WTC11 (cell line): Measurements from ENCODE around the gene CAMTA1. TPM values are rescaled to one million over a fixed set of nuclear protein-coding genes. Genes with fewer than 3 reads are reported as not detected.
A peak's percentile ranks its signal among the peaks of the same experiment; 100 is the strongest.

ENCODE experiments used
- CBFB ChIP-seq: sonication (generic); formaldehyde crosslinking; IDR thresholded peaks from 2 replicates; pipeline ENCODE4 v1.8.1; 2022; ENCODE audit warnings: mild to moderate bottlenecking, low read depth, missing genetic modification reagents
- FOXJ3 ChIP-seq: sonication (generic); formaldehyde crosslinking; IDR thresholded peaks from 2 replicates; pipeline ENCODE4 v1.9.0; 2021; ENCODE audit warnings: missing genetic modification reagents, mild to moderate bottlenecking, borderline replicate concordance
- MXD4 ChIP-seq: fragments of 250-450 bp; sonication (Bioruptor Pico); IDR thresholded peaks from 2 replicates; pipeline ENCODE4 v1.8.0; 2021; ENCODE audit warnings: mild to moderate bottlenecking, moderate library complexity, borderline replicate concordance
- NR1H2 ChIP-seq: sonication (generic); formaldehyde crosslinking; IDR thresholded peaks from 2 replicates; pipeline ENCODE4 v1.9.0; 2021; ENCODE audit warnings: mild to moderate bottlenecking, moderate library complexity, missing genetic modification reagents
- SMAD3 ChIP-seq: sonication (generic); formaldehyde crosslinking; IDR thresholded peaks from 2 replicates; pipeline ENCODE4 v1.8.0; 2022; ENCODE audit warnings: missing genetic modification reagents, mild to moderate bottlenecking, borderline replicate concordance
- ZNF263 ChIP-seq: sonication (generic); formaldehyde crosslinking; IDR thresholded peaks from 2 replicates; pipeline ENCODE4 v1.8.1; 2022; ENCODE audit warnings: low read depth, mild to moderate bottlenecking, moderate library complexity, missing genetic modification reagents
- ZNF396 ChIP-seq: fragments of 250-450 bp; sonication (Bioruptor Pico); IDR thresholded peaks from 2 replicates; pipeline ENCODE4 v1.8.0; 2021; ENCODE audit warnings: mild to moderate bottlenecking, moderate library complexity, borderline replicate concordance
- ZNF671 ChIP-seq: fragments of 250-450 bp; sonication (Bioruptor Pico); IDR thresholded peaks from 2 replicates; pipeline ENCODE4 v1.8.0; 2021; ENCODE audit warnings: mild to moderate bottlenecking
- total RNA-seq: library from RNA; stranded (reverse); gene quantifications from 3 replicates; pipeline ENCODE4 v1.2.3, GENCODE V29; 2021
- TF ChIP-seq, protein P1 (sequence below): sonication (generic); formaldehyde crosslinking; IDR thresholded peaks from 2 replicates; pipeline ENCODE4 v1.8.1; 2023; ENCODE audit warnings: mild to moderate bottlenecking, missing genetic modification reagents, borderline replicate concordance
- TF ChIP-seq, protein P2 (sequence below): fragments of 250-450 bp; sonication (Bioruptor Pico); IDR thresholded peaks from 2 replicates; pipeline ENCODE4 v1.9.0; 2021; ENCODE audit warnings: mild to moderate bottlenecking, borderline replicate concordance
- TF ChIP-seq, protein P3 (sequence below): sonication (generic); formaldehyde crosslinking; IDR thresholded peaks from 2 replicates; pipeline ENCODE4 v1.8.1; 2022; ENCODE audit warnings: low read depth, mild to moderate bottlenecking, moderate library complexity, missing genetic modification reagents, borderline replicate concordance
- TF ChIP-seq, protein P4 (sequence below): sonication (generic); formaldehyde crosslinking; IDR thresholded peaks from 2 replicates; pipeline ENCODE4 v1.8.0; 2022; ENCODE audit warnings: mild to moderate bottlenecking, missing genetic modification reagents
- TF ChIP-seq, protein P5 (sequence below): sonication (generic); formaldehyde crosslinking; IDR thresholded peaks from 2 replicates; pipeline ENCODE4 v1.8.0; 2022; ENCODE audit warnings: mild to moderate bottlenecking, missing genetic modification reagents
- TF ChIP-seq, protein P6 (sequence below): sonication (generic); formaldehyde crosslinking; IDR thresholded peaks from 2 replicates; pipeline ENCODE4 v1.8.1; 2023; ENCODE audit warnings: mild to moderate bottlenecking, missing genetic modification reagents
- TF ChIP-seq, protein P7 (sequence below): sonication (generic); formaldehyde crosslinking; IDR thresholded peaks from 2 replicates; pipeline ENCODE4 v1.8.0; 2023; ENCODE audit warnings: mild to moderate bottlenecking, missing genetic modification reagents
- TF ChIP-seq, protein P8 (sequence below): sonication (generic); formaldehyde crosslinking; IDR thresholded peaks from 2 replicates; pipeline ENCODE4 v1.8.0; 2023; ENCODE audit warnings: missing genetic modification reagents

Gene CAMTA1
- total RNA-seq, 1 experiment from 2014 or later = 86.4 TPM

DNA sequence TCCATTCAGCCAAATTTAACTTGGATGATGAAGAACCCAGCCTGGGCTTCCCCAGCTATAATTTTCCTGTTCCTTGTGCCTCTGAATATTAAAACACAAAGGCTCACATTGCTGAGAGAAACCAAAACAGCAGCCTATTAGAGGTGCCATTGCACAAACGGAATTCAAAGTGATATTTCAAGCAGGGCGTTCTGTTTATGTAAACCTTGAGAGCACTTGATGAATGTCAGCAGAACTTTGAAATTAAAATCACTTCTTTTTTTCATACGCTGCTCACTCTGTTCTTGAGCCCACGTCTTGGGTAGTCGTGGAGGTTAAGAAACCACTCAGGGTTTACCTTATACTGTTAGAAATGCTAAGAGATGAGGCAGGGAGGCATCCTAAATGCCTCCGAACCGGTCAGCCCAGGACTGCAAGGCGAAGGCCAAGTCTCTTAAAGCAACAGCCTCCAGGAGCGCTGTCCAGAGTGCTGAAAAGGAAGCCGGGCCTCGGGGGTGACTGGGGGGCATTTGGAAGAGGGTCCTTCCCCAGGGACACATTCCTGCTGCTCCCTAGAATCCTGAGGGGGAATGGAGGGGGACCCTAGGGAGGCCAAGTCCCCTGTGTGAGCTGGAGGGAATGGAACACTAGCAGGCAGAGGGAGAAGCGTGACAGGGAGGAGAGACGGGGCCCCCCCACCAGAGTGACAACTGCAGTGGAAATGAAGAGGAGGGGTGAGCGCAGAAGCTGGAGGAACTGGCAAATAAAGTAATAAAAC, 831.0 kb downstream of the CAMTA1 start (continued):
- TF ChIP-seq ZNF396 = no peak
- TF ChIP-seq NR1H2 (CRISPR knock-in tag) = no peak
- no peak for TF ChIP-seq ZNF671 (CRISPR knock-in tag)
- peak; percentile 55; the same call in 1 of the 2 replicates for TF ChIP-seq SMAD3 (CRISPR knock-in tag)
- TF ChIP-seq, protein P1, sequence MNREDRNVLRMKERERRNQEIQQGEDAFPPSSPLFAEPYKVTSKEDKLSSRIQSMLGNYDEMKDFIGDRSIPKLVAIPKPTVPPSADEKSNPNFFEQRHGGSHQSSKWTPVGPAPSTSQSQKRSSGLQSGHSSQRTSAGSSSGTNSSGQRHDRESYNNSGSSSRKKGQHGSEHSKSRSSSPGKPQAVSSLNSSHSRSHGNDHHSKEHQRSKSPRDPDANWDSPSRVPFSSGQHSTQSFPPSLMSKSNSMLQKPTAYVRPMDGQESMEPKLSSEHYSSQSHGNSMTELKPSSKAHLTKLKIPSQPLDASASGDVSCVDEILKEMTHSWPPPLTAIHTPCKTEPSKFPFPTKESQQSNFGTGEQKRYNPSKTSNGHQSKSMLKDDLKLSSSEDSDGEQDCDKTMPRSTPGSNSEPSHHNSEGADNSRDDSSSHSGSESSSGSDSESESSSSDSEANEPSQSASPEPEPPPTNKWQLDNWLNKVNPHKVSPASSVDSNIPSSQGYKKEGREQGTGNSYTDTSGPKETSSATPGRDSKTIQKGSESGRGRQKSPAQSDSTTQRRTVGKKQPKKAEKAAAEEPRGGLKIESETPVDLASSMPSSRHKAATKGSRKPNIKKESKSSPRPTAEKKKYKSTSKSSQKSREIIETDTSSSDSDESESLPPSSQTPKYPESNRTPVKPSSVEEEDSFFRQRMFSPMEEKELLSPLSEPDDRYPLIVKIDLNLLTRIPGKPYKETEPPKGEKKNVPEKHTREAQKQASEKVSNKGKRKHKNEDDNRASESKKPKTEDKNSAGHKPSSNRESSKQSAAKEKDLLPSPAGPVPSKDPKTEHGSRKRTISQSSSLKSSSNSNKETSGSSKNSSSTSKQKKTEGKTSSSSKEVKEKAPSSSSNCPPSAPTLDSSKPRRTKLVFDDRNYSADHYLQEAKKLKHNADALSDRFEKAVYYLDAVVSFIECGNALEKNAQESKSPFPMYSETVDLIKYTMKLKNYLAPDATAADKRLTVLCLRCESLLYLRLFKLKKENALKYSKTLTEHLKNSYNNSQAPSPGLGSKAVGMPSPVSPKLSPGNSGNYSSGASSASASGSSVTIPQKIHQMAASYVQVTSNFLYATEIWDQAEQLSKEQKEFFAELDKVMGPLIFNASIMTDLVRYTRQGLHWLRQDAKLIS = no peak
- TF ChIP-seq, protein P2, sequence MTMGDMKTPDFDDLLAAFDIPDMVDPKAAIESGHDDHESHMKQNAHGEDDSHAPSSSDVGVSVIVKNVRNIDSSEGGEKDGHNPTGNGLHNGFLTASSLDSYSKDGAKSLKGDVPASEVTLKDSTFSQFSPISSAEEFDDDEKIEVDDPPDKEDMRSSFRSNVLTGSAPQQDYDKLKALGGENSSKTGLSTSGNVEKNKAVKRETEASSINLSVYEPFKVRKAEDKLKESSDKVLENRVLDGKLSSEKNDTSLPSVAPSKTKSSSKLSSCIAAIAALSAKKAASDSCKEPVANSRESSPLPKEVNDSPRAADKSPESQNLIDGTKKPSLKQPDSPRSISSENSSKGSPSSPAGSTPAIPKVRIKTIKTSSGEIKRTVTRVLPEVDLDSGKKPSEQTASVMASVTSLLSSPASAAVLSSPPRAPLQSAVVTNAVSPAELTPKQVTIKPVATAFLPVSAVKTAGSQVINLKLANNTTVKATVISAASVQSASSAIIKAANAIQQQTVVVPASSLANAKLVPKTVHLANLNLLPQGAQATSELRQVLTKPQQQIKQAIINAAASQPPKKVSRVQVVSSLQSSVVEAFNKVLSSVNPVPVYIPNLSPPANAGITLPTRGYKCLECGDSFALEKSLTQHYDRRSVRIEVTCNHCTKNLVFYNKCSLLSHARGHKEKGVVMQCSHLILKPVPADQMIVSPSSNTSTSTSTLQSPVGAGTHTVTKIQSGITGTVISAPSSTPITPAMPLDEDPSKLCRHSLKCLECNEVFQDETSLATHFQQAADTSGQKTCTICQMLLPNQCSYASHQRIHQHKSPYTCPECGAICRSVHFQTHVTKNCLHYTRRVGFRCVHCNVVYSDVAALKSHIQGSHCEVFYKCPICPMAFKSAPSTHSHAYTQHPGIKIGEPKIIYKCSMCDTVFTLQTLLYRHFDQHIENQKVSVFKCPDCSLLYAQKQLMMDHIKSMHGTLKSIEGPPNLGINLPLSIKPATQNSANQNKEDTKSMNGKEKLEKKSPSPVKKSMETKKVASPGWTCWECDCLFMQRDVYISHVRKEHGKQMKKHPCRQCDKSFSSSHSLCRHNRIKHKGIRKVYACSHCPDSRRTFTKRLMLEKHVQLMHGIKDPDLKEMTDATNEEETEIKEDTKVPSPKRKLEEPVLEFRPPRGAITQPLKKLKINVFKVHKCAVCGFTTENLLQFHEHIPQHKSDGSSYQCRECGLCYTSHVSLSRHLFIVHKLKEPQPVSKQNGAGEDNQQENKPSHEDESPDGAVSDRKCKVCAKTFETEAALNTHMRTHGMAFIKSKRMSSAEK (CRISPR knock-in tag) = no peak
- TF ChIP-seq ZNF263 = no peak
- TF ChIP-seq, protein P3, sequence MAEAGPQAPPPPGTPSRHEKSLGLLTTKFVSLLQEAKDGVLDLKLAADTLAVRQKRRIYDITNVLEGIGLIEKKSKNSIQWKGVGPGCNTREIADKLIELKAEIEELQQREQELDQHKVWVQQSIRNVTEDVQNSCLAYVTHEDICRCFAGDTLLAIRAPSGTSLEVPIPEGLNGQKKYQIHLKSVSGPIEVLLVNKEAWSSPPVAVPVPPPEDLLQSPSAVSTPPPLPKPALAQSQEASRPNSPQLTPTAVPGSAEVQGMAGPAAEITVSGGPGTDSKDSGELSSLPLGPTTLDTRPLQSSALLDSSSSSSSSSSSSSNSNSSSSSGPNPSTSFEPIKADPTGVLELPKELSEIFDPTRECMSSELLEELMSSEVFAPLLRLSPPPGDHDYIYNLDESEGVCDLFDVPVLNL (CRISPR knock-in tag) = no peak
- no peak for TF ChIP-seq MXD4
- TF ChIP-seq, protein P4, sequence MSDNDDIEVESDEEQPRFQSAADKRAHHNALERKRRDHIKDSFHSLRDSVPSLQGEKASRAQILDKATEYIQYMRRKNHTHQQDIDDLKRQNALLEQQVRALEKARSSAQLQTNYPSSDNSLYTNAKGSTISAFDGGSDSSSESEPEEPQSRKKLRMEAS (CRISPR knock-in tag) = no peak
- TF ChIP-seq, protein P5, sequence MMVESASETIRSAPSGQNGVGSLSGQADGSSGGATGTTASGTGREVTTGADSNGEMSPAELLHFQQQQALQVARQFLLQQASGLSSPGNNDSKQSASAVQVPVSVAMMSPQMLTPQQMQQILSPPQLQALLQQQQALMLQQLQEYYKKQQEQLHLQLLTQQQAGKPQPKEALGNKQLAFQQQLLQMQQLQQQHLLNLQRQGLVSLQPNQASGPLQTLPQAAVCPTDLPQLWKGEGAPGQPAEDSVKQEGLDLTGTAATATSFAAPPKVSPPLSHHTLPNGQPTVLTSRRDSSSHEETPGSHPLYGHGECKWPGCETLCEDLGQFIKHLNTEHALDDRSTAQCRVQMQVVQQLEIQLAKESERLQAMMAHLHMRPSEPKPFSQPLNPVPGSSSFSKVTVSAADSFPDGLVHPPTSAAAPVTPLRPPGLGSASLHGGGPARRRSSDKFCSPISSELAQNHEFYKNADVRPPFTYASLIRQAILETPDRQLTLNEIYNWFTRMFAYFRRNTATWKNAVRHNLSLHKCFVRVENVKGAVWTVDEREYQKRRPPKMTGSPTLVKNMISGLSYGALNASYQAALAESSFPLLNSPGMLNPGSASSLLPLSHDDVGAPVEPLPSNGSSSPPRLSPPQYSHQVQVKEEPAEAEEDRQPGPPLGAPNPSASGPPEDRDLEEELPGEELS (CRISPR knock-in tag) = peak; percentile 79; the same call in 1 of the 2 replicates
- TF ChIP-seq, protein P6, sequence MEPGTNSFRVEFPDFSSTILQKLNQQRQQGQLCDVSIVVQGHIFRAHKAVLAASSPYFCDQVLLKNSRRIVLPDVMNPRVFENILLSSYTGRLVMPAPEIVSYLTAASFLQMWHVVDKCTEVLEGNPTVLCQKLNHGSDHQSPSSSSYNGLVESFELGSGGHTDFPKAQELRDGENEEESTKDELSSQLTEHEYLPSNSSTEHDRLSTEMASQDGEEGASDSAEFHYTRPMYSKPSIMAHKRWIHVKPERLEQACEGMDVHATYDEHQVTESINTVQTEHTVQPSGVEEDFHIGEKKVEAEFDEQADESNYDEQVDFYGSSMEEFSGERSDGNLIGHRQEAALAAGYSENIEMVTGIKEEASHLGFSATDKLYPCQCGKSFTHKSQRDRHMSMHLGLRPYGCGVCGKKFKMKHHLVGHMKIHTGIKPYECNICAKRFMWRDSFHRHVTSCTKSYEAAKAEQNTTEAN (CRISPR knock-in tag) = no peak
- TF ChIP-seq, protein P7, sequence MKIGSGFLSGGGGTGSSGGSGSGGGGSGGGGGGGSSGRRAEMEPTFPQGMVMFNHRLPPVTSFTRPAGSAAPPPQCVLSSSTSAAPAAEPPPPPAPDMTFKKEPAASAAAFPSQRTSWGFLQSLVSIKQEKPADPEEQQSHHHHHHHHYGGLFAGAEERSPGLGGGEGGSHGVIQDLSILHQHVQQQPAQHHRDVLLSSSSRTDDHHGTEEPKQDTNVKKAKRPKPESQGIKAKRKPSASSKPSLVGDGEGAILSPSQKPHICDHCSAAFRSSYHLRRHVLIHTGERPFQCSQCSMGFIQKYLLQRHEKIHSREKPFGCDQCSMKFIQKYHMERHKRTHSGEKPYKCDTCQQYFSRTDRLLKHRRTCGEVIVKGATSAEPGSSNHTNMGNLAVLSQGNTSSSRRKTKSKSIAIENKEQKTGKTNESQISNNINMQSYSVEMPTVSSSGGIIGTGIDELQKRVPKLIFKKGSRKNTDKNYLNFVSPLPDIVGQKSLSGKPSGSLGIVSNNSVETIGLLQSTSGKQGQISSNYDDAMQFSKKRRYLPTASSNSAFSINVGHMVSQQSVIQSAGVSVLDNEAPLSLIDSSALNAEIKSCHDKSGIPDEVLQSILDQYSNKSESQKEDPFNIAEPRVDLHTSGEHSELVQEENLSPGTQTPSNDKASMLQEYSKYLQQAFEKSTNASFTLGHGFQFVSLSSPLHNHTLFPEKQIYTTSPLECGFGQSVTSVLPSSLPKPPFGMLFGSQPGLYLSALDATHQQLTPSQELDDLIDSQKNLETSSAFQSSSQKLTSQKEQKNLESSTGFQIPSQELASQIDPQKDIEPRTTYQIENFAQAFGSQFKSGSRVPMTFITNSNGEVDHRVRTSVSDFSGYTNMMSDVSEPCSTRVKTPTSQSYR (CRISPR knock-in tag) = 0 out of 2 replicates have a peak, but pooled peaks have one; percentile 69
- TF ChIP-seq FOXJ3 (CRISPR knock-in tag) = no peak
- TF ChIP-seq, protein P8, sequence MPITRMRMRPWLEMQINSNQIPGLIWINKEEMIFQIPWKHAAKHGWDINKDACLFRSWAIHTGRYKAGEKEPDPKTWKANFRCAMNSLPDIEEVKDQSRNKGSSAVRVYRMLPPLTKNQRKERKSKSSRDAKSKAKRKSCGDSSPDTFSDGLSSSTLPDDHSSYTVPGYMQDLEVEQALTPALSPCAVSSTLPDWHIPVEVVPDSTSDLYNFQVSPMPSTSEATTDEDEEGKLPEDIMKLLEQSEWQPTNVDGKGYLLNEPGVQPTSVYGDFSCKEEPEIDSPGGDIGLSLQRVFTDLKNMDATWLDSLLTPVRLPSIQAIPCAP = 0 out of 2 replicates have a peak, but pooled peaks have one; percentile 50
- no peak; the same call in 1 of the 2 replicates for TF ChIP-seq CBFB (CRISPR knock-in tag)
